GM18873 (cell line): Measurements from ENCODE around the gene DCLRE1B.
"Not testable (repeated sequence)": the region's sequence is repeated elsewhere in the genome, so short reads cannot be mapped to it uniquely, and the experiment has no call there.

Experiments
- ATAC-seq: cut with Tn5 transposase; IDR thresholded peaks from one replicate; pipeline ENCODE4 v1.9.1; 2021; ENCODE audit warnings: mild to moderate bottlenecking, moderate library complexity, moderate number of reproducible peaks; ENCODE audit not compliant: unreplicated experiment, low FRiP score

Gene DCLRE1B

DNA sequence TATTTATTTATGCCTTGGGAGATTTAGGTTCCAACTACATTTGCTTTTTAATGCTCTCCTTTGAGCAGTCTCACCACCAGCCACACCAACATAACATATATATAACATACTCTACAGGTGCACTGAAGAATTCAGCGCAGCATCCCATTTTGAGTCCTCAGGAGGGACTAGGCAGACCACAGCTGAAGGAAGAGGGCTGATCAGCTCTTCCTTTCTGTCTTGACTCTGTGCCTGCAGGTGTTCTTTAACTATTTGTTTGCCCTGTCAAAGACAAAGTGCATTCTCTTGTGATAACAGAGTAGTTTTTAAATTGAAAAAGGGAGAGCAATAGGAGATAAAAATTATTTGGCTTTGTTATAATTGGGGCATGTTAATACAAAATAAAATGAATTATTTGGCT lies 41.0 kb downstream of the DCLRE1B start:
- ATAC-seq = no peak

DNA sequence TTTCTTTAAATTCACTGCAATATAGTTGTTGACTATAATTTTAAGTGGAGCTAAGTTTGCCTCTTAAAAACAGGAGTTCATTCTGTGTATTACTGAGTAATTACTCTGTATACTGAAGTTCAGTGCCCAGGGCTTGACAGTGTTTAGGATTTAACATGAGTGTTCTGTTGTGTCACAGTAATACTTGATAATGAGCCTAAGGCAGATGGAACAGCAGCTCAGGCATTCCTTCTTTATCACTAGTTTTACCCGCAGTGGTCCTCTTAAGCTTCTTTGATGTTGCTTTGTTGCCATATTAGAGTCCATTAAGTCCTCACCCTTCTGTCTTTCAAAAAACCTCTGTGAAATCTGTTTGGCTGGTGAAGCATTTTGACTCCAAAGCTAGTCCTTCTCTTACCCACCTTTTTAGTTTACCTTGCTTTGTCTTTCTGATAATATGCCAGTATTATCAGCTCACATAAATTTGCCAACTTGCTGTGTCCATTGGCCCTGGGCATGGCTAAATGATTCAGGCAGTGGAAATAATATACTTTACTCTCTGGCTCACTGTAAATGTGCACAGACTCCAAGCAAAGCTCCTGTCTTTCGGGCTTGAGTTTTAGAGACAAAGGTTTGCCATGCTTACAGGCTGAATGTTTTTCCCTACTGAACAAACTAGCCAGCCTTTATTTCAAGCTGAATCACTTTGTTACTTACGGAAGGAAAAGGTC lies 41.7 kb downstream of the DCLRE1B start:
- ATAC-seq = no peak

DNA sequence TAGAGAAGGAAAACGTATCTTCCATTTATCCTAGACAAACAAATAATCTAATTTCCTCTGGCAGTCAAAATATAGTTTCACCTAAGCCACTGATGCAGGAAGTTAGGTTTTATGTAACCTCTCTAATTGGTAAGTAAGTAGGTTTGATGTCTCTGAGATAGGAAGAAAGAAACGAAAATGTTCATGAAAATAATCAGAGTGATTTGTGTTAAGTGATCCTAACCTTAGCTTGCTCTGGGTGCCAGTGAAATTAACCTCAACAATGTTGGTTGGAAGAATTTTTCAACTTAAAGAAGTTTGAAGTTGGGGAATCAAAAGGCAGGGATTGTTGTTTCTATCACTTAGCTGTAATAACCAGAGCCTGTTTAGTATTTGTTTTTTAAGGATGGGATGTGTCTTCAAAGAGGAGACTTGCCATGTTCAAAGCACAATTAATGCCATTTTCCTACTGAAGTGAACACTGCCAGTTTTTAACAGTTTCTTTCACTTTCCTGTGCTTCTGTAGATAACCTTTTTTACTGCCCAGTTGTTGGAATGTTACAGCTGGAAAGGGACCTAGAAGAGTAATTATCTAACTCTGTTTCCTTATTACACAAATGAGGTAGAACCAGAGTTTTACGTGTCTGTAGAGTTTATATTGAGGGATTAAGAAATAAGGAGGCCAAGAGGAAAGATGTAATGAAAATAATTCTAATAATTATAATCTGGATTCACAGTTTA lies 42.4 kb downstream of the DCLRE1B start:
- no peak for ATAC-seq

DNA sequence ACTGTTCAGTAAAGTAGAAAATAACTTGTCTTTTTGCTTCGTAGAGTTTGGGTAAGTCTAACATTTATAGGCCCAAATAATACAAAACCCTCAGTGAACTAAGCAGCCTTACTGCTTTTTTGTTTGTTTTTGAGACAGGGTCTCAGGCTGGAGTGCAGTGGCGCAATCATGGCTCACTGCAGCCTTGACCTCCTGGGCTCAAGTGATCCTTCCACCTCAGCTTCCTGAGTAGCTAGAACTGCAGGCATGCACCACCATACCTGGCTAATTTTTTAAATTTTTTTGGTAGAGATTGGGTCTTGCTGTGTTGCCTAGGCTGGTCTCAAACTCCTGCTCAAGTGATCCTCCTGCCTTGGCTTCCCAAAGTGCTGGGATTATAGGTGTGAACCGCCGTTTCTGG lies 43.0 kb downstream of the DCLRE1B start:
- ATAC-seq = not testable (repeated sequence)

DNA sequence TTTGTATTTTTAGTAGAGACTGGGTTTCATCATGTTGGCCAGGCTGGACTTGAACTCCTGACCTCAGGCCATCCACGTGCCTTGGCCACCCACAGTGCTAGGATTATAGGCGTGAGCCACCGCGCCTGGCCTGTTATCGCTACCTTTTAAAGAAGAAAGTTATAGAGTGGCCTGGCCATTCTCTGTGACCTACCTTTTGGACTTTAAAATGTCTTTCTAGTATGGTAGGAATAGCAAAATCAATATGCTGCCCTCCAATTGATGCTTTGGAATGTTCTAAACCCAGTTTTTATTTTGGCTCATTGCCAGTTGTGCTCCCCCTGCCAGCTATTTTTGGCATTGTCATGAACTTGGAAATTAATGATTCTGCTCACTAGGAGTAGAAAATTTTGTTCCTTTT lies 43.9 kb downstream of the DCLRE1B start:
- no peak for ATAC-seq

DNA sequence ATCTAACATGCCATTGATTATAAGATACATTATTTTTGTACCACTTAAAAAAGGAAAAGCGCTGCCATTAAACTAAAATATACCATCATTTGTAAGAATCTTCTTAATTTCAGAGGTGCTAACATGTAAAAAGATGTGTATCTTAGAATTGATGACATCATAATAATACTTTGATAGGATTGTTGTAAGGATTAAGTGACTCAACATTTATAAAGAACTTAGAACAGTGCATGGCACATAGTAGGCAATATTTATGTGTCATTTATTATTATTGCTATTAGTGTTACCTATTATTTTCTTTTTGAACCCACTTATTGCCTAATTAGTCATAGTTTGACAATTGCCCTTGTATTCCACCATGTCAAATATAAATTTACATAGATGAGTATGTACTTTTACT lies 45.8 kb downstream of the DCLRE1B start:
- ATAC-seq = no peak

DNA sequence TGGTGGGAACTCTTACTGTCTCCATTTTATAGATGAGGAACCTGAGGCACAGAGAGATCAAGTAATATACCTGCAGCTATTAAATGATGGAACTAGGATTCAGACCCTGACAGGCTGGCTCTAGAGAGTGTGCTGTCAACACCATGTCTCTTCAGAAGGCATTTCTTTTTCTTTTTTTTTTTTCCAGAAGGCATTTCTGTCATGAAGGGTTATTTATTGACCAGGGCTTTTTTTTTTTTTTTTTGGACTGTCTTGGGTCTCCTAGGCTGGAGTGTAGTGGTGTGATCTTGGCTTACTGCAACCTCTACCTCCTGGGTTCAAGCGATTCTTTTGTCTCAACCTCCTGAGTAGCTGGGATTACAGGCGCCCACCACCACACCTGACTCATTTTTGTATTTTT lies 46.6 kb downstream of the DCLRE1B start:
- no peak for ATAC-seq

DNA sequence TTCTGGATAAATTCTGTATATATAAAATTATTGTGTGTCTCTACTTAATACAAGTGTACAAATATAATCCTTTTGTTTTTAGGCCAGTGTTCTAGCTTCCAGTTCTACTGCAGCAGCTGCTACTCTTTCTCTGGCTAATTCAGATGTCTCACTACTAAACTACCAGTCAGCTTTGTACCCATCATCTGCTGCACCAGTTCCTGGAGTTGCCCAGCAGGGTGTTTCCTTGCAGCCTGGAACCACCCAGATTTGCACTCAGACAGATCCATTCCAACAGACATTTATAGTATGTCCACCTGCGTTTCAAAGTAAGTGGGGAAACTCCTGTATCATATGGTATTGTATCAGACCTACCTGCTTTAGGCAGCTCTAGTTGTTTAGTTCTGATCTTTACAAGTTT lies 52.9 kb downstream of the DCLRE1B start:
- no peak for ATAC-seq

DNA sequence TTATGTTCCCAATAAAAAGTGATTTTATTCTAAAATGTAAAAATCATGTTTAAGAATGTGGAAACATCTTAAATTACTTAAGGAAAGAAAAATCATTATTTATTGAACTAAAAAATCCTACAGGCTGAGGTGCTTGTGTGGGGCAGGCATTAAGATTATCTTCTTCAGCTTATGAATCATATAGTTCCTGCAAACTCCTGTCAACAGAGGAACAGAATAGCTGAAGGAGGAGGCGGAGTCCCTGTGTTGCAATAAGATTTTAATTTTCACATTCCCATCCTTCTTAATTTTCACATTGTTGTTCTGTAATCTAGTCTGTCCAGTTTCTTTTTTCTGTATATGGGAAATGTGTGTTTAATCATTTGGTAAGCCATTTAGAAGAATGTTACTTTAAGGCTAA lies 53.6 kb downstream of the DCLRE1B start:
- ATAC-seq = no peak

DNA sequence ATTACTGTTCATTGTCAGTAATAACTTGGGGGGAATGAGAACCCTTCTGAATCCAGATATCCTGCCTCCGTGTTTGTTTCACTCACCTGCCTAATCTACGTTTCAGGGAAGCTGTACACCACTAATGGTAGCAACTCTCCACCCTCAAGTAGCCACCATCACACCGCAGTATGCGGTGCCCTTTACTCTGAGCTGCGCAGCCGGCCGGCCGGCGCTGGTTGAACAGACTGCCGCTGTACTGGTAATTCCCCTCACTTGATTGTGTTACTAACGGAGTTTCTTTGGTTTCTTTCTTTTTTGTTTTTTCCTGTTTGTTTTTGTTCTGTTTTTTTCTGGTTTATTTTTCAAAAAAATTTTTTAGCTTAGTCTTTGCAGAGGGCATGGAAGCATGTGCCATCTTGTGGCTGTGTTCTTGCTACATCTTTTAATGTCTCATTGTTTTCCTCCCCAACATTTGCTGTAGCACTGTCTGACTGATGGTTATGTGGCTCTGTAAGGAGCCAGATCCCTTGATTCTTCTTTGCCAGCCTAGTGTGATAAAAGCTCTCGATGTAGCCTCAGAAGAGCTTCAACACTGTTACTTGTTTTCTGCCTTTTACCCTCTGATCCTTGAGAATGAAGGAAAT lies 58.3 kb downstream of the DCLRE1B start:
- ATAC-seq = no peak
